Right lobe of liver (tissue), 6 donors: ENCODE results near the gene WDR6. TPM values are rescaled to one million over a fixed set of nuclear protein-coding genes. Genes with fewer than 3 reads are reported as not detected.

Experiments
- ATAC-seq, 4 donors: fragments of 200-7000 bp; cut with Tn5 transposase; one replicate each; pipeline ENCODE4 v1.9.1; 2020; ENCODE audit warnings: mild to moderate bottlenecking in 4 of 4, moderate library complexity in 4 of 4
- DNase-seq, 3 donors: peaks; one replicate each; pipeline ENCODE4 v3.0.0-alpha.2; 2020
- H3K27ac ChIP-seq, 3 donors: fragments of 200-600 bp; one replicate each; pipeline ENCODE4 v1.8.0; 2022
- H3K27me3 ChIP-seq, 2 donors: fragments of 200-600 bp; one replicate each; pipeline ENCODE4 v1.8.0; 2022
- H3K36me3 ChIP-seq, 4 donors: fragments of 200-600 bp; sonication (generic) in 1 of 4; one replicate each; pipeline versions ENCODE4 v1.5.1 to v1.8.0; 2017 to 2022; ENCODE audit warnings: control low read depth in 1 of 4
- H3K4me1 ChIP-seq, 4 donors: fragments of 200-600 bp; sonication (generic) in 1 of 4; one replicate each; pipeline versions ENCODE4 v1.5.1 to v1.8.0; 2017 to 2022; ENCODE audit warnings: control low read depth in 1 of 4
- H3K4me3 ChIP-seq, 3 donors: fragments of 200-600 bp; one replicate each; pipeline ENCODE4 v1.8.0; 2022
- H3K9me3 ChIP-seq, 4 donors: fragments of 200-600 bp; sonication (generic) in 1 of 4; one replicate each; pipeline versions ENCODE4 v1.5.1 to v1.8.0; 2017 to 2022; ENCODE audit warnings: control low read depth in 1 of 4
- POLR2A ChIP-seq: fragments of 450-650 bp; IDR thresholded peaks from one replicate; pipeline ENCODE4 v1.6.1; 2017; ENCODE audit warnings: antibody characterized with exemption, mild to moderate bottlenecking
- WGBS: methylation state at CpG from one replicate; pipeline ENCODE4 v1.1.6; 2018; ENCODE audit warnings: low coverage, low lambda C conversion rate; ENCODE audit not compliant: insufficient coverage; ENCODE audit errors: missing lambda C conversion rate; 5-methylcytosine and 5-hydroxymethylcytosine counted together
- intact Hi-C, 2 donors: fragments of 100-400 bp; cut with DNase I; formaldehyde crosslinking; loops; one replicate each; pipeline versions ENCODE4 v1.11.2 to v1.14.1; 2022
- total RNA-seq, 6 experiments: library from RNA; depleted of rRNA in 2 of 6; stranded (reverse); fragments of >200 nt in 2 of 6; fragmentation: NEBNext Ultra II Directional in 3 of 6; extraction: Animal tissue kit (Norgen Biotek cat#: 25700) in 3 of 6; gene quantifications; one replicate each; pipeline versions ENCODE4 v1.1.0 to v1.2.4, GENCODE V29; 2016 to 2023
- TF ChIP-seq, protein P1 (sequence below), 4 donors: fragments of 200-600 bp in 3 of 4; fragments of 450-650 bp in 1 of 4; IDR thresholded peaks; one replicate each; pipeline versions ENCODE4 v1.5.1 to v1.8.0; 2016 to 2022; ENCODE audit warnings: antibody characterized with exemption in 4 of 4, mild to moderate bottlenecking in 2 of 4
- donor health status: DM: no; HTN: yes; CAD: no.
- donor health status: DM: no; HTN: no; CAD: no.
- donor health status: DM: no; HTN: no; CAD: no.
- donor health status: DM: no; HTN: yes; CAD: no.
- donor health status: DM: no; HTN: yes; CAD: no.

The WDR6 gene
- total RNA-seq, 6 experiments from 2014 or later = 35.7 to 72.9 (median 65.4) TPM

DNA sequence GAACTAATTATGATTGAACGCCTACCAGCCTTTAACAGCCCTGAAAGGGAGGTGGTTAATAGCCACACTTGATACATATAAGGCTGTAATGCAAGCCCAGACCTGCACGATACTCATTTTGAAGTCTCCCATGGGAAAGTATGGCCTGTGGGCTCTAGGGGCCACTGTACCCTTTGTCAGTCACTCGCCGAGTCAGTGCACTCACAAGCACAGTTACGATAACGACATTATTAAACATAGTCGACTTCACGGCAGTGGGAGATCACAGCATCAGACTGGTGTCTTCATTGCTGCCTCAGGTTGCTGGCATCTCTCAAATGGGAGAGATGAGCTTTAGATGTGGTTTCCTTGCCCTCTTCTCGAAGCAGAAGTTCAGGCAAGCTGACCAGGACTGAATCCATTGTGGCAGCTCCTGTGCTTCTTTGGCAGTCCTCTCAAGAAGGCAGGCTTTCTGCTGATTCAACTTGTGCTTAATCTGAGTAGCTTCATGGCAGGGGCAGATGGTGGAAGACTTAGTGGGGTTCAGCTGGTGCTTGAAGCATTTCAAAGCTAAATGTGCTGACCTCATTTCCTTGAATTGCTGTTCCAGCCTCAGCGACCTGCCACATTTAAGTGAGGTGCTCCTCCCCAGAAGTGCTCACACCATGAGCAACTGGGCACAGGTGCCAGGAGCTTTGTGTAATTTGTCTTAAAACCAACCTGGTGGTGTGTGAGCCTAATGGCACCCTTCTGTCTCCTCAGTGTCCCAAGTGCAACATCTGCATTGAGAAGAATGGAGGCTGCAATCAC lies 32.9 kb upstream of the WDR6 start:
- Histone ChIP-seq H3K27ac (no peak overlapping the region), H3K4me3 (no peak overlapping the region), H3K27me3 (no peaks in the 10 kb centered on the region), H3K9me3 (no peaks in the 10 kb centered on the region), H3K36me3 (peaks cover 9 to 97% (median 62%) of the 10 kb centered on the region in 4 donors), H3K4me1 (no peaks in the 10 kb centered on the region)
- intact Hi-C loops = no loop called here
- TF ChIP-seq, protein P1, sequence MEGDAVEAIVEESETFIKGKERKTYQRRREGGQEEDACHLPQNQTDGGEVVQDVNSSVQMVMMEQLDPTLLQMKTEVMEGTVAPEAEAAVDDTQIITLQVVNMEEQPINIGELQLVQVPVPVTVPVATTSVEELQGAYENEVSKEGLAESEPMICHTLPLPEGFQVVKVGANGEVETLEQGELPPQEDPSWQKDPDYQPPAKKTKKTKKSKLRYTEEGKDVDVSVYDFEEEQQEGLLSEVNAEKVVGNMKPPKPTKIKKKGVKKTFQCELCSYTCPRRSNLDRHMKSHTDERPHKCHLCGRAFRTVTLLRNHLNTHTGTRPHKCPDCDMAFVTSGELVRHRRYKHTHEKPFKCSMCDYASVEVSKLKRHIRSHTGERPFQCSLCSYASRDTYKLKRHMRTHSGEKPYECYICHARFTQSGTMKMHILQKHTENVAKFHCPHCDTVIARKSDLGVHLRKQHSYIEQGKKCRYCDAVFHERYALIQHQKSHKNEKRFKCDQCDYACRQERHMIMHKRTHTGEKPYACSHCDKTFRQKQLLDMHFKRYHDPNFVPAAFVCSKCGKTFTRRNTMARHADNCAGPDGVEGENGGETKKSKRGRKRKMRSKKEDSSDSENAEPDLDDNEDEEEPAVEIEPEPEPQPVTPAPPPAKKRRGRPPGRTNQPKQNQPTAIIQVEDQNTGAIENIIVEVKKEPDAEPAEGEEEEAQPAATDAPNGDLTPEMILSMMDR (IDR thresholded peaks at IDR 0.05) = no peak
- TF ChIP-seq POLR2A = no peak
- whole genome bisulfite sequencing = 92% methylated on average over 4 of the region's 10 CpGs
- ATAC-seq (no peak), DNase-seq (no peak)

DNA sequence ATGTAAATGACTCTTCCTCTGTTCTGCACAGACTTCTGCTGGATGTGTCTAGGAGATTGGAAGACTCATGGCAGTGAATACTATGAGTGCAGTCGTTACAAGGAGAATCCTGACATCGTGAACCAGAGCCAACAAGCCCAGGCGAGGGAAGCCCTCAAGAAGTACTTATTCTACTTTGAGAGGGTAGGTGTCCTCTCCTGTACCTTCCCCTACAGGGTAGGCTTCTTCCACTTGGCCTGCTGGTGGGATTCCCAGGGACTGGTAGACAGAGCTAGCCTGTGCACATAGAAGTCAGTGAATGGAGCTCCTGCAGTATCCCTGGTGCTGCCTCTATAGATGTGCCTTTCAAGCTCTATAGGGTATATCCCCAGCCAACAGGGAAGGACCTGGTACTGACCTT lies 27.7 kb upstream of the WDR6 start:
- no peak overlapping the region for H3K27ac ChIP-seq
- H3K9me3 ChIP-seq = no peaks in the 10 kb centered on the region
- no peaks in the 10 kb centered on the region for H3K4me1 ChIP-seq
- intact Hi-C loops = no loop called here
- TF ChIP-seq, protein P1 (IDR thresholded peaks at IDR 0.05) = no peak
- no peak for TF ChIP-seq POLR2A
- H3K4me3 ChIP-seq = no peak overlapping the region
- H3K36me3 ChIP-seq = peaks cover 12 to 93% (median 47%) of the 10 kb centered on the region in 4 donors
- no peaks in the 10 kb centered on the region for H3K27me3 ChIP-seq
- WGBS = 83% methylated on average over 1 of the region's 3 CpGs
- no peak for DNase-seq
- ATAC-seq = no peak

DNA sequence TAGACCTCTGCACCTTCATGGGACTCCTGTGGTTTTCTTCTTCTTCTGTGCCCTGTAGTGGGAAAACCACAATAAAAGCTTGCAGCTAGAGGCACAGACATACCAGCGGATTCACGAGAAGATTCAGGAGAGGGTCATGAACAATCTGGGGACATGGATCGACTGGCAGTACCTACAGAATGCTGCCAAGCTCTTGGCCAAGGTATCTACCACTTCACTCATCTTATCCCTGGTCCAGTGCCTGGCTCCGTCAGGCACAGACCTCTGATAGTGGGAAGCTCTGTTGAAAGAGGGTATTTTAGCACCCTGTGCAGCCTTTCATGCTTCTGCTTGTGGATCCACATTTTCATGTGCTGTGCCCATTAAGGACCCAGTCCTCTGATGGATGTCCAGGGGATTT lies 26.9 kb upstream of the WDR6 start:
- Histone ChIP-seq H3K27ac (no peak overlapping the region), H3K9me3 (no peaks in the 10 kb centered on the region), H3K27me3 (no peaks in the 10 kb centered on the region), H3K36me3 (peaks cover 12 to 92% (median 44%) of the 10 kb centered on the region in 4 donors), H3K4me3 (no peak overlapping the region), H3K4me1 (no peaks in the 10 kb centered on the region)
- intact Hi-C loops = no loop called here
- DNase-seq (no peak), ATAC-seq (no peak)
- WGBS = 100% methylated on average over 3 of the region's 4 CpGs
- TF ChIP-seq, protein P1 (IDR thresholded peaks at IDR 0.05) = no peak
- no peak for TF ChIP-seq POLR2A

DNA sequence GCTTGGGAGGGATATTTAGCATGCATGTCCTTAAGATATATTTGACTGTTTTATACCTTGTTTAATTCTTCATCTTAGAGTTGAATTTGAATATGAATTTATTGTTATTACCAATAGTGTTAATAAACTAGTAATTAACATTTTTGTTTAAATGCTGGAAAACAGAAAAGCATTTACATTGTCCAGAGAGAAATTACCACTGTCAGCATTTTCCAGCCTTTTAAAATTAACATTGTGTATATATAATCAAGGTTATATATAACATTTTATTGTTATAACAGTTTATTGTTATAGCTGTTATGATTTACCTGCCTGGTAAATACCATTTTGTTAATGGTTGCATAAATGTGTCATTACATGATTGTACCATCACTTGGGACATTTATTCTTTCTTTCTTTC lies 25.2 kb upstream of the WDR6 start:
- no peaks in the 10 kb centered on the region for H3K9me3 ChIP-seq
- intact Hi-C loops = no loop called here
- DNase-seq = no peak
- H3K27me3 ChIP-seq = no peaks in the 10 kb centered on the region
- ATAC-seq = no peak
- no peak overlapping the region for H3K27ac ChIP-seq
- H3K36me3 ChIP-seq = peaks cover 7 to 75% (median 36%) of the 10 kb centered on the region in 4 donors
- no peak for TF ChIP-seq POLR2A
- TF ChIP-seq, protein P1 (IDR thresholded peaks at IDR 0.05) = no peak
- no peak overlapping the region for H3K4me3 ChIP-seq
- no peaks in the 10 kb centered on the region for H3K4me1 ChIP-seq
